Calu3 (cell line): ENCODE data around the gene STON1. TPM values are rescaled to one million over a fixed set of nuclear protein-coding genes. Genes with fewer than 3 reads are reported as not detected.
"Not testable (repeated sequence)": the region's sequence is repeated elsewhere in the genome, so short reads cannot be mapped to it uniquely, and the experiment has no call there.

Experiments used
- BruUV-seq: library from RNA; stranded (reverse); fragments of 400-500 nt; replicated peaks from 2 replicates; lab custom pipeline; 2021; lab: Mats Ljungman, UMichigan
- CTCF ChIA-PET: fragments of 300-600 bp; sonication (Branson Sonifier 250); formaldehyde crosslinking; loops from one replicate; lab custom pipeline; 2022; ENCODE audit warnings: antibody characterized with exemption; lab: Charles Lee
- DNase-seq: peaks from one replicate; pipeline ENCODE4 v3.0.0; 2022
- H3K27ac Mint-ChIP-seq: one replicate; pipeline ENCODE4 v1.8.0; 2022; ENCODE audit warnings: mixed read lengths; ENCODE audit not compliant: unreplicated experiment
- H3K27me3 Mint-ChIP-seq: one replicate; pipeline ENCODE4 v1.8.0; 2022; ENCODE audit warnings: mixed read lengths; ENCODE audit not compliant: unreplicated experiment
- H3K36me3 Mint-ChIP-seq: one replicate; pipeline ENCODE4 v1.8.0; 2022; ENCODE audit warnings: mild to moderate bottlenecking, moderate library complexity, mixed read lengths; ENCODE audit not compliant: insufficient read depth, unreplicated experiment
- H3K4me1 Mint-ChIP-seq: one replicate; pipeline ENCODE4 v1.8.0; 2022; ENCODE audit warnings: mild to moderate bottlenecking, low read depth, mixed read lengths; ENCODE audit not compliant: unreplicated experiment
- H3K4me3 Mint-ChIP-seq: one replicate; pipeline ENCODE4 v1.8.0; 2022; ENCODE audit warnings: mild to moderate bottlenecking, low read depth, moderate library complexity, mixed read lengths; ENCODE audit not compliant: unreplicated experiment
- H3K9me3 Mint-ChIP-seq: one replicate; pipeline ENCODE4 v1.8.0; 2022; ENCODE audit warnings: low read depth, mixed read lengths; ENCODE audit not compliant: unreplicated experiment
- CTCF ChIP-seq: fragments of 200-600 bp; IDR thresholded peaks from one replicate; pipeline ENCODE4 v1.8.0; 2022; ENCODE audit warnings: antibody characterized with exemption; ENCODE audit not compliant: unreplicated experiment
- intact Hi-C: fragments of 100-400 bp; cut with micrococcal nuclease; formaldehyde crosslinking; loops from one replicate; pipeline ENCODE4 v1.10.0; 2022; ENCODE audit not compliant: unreplicated experiment
- total RNA-seq: library from RNA; stranded (reverse); gene quantifications from 2 replicates; pipeline ENCODE4 v1.2.3, GENCODE V29; 2022

The STON1 gene
- total RNA-seq, 1 experiment from 2014 or later = 1.3 TPM

GRCh38 chr2:48605482-48606175, 75.7 kb downstream of the STON1 start:
- peaks cover 12% of the 10 kb centered on the region for H3K4me1 Mint-ChIP-seq
- no peaks in the 10 kb centered on the region for H3K9me3 Mint-ChIP-seq
- intact Hi-C loops = loop anchor here (10.0 kb wide), 3 partner anchors 269 to 1799 kb away; no protein-coding TSS in a partner anchor
- peaks cover 6% of the 10 kb centered on the region for H3K36me3 Mint-ChIP-seq
- H3K4me3 Mint-ChIP-seq = no peak overlapping the region
- no peak for DNase-seq
- no peaks in the 10 kb centered on the region for H3K27me3 Mint-ChIP-seq
- CTCF ChIA-PET = no interaction called here
- no peak for TF ChIP-seq CTCF
- BruUV-seq = no TSS peak
- no peak overlapping the region for H3K27ac Mint-ChIP-seq

- H3K4me3 Mint-ChIP-seq = no peak overlapping the region
- no peaks in the 10 kb centered on the region for H3K9me3 Mint-ChIP-seq
- no peak for TF ChIP-seq CTCF
- H3K27me3 Mint-ChIP-seq = no peaks in the 10 kb centered on the region
- intact Hi-C loops = loop anchor here (10.0 kb wide), 3 partner anchors 267 to 1797 kb away; no protein-coding TSS in a partner anchor
- H3K27ac Mint-ChIP-seq = peak overlapping the region; percentile 29
- H3K4me1 Mint-ChIP-seq = peaks cover 12% of the 10 kb centered on the region
- no TSS peak for BruUV-seq
- peak; percentile 76 for DNase-seq
- CTCF ChIA-PET = interaction anchor here (0.6 kb wide), 1 partner anchor 12 kb away, joined by 3 read pairs; no protein-coding TSS in a partner anchor
- H3K36me3 Mint-ChIP-seq = peaks cover 6% of the 10 kb centered on the region
These were observed 77.5 kb downstream of the STON1 start for GRCh38 chr2:48607307-48608014.

DNA sequence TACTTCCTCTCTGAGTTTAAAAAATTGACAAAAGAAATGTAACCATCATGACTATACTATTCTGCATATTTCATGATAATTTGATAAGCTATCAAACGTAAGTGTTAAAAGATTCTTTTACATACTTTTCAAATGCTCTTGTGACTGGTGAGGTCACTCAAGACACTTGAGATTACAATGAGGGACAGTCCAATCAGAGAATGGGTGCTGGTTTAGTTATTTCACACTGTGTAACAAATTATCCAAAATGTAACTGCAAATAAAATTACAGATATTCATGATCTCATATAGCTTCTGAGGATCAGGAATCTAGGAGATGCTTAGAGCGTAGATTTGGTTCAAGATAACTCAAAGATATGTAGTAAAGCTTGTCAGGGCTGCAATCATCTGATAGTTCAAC, 83.3 kb downstream of the STON1 start:
- no TSS peak for BruUV-seq
- Mint-ChIP-seq H3K4me1 (no peaks in the 10 kb centered on the region), H3K4me3 (no peak overlapping the region), H3K36me3 (no peaks in the 10 kb centered on the region), H3K27ac (no peak overlapping the region), H3K27me3 (peaks cover 8% of the 10 kb centered on the region), H3K9me3 (no peaks in the 10 kb centered on the region)
- TF ChIP-seq CTCF = no peak
- no peak for DNase-seq
- CTCF ChIA-PET = interaction anchor here (0.7 kb wide), 1 partner anchor 70 kb away, joined by 3 read pairs; no protein-coding TSS in a partner anchor
- intact Hi-C loops = no loop called here

- H3K36me3 Mint-ChIP-seq, intact Hi-C loops, DNase-seq, H3K9me3 Mint-ChIP-seq, H3K27ac Mint-ChIP-seq, H3K4me3 Mint-ChIP-seq, BruUV-seq, H3K27me3 Mint-ChIP-seq, H3K4me1 Mint-ChIP-seq, CTCF ChIA-PET: not testable (repeated sequence)
These were observed 84.6 kb downstream of the STON1 start for GRCh38 chr2:48614581-48614980.
